ENCODE results near the gene KLC3.
A peak's percentile ranks its signal among the peaks of the same experiment; 100 is the strongest.

KLC3 gene

GRCh38 chr19:45305421-45305820 is 35.1 kb upstream of the KLC3 start (continued):
- no peak for TF ChIP-seq CSRNP3 (CRISPR knock-in tag; IDR thresholded peaks at IDR 0.05)
- no peak for TF ChIP-seq TCF4 (CRISPR knock-in tag; IDR thresholded peaks at IDR 0.05; ENCODE audit: borderline replicate concordance)

GRCh38 chr19:45306040-45306439 is 34.5 kb upstream of the KLC3 start:
- TF ChIP-seq CREB5 (CRISPR knock-in tag; IDR thresholded peaks at IDR 0.05; ENCODE audit: low read depth) (no peak), ZNF70 (CRISPR knock-in tag; IDR thresholded peaks at IDR 0.05) (no peak), ESRRG (CRISPR knock-in tag; IDR thresholded peaks at IDR 0.05) (no peak), PPARA (CRISPR knock-in tag; IDR thresholded peaks at IDR 0.05; ENCODE audit: borderline replicate concordance) (no peak), ZNF8 (CRISPR knock-in tag; IDR thresholded peaks at IDR 0.05) (no peak), ZFP3 (CRISPR knock-in tag; IDR thresholded peaks at IDR 0.05) (no peak), TCF4 (CRISPR knock-in tag; IDR thresholded peaks at IDR 0.05; ENCODE audit: borderline replicate concordance) (no peak), ZNF565 (CRISPR knock-in tag; conservative IDR thresholded peaks at IDR 0.05; ENCODE audit: low read depth) (no peak), CSRNP3 (CRISPR knock-in tag; IDR thresholded peaks at IDR 0.05) (no peak), GLIS3 (CRISPR knock-in tag; IDR thresholded peaks at IDR 0.05) (no peak), ZFP30 (CRISPR knock-in tag; IDR thresholded peaks at IDR 0.05) (no peak), TSHZ2 (CRISPR knock-in tag; IDR thresholded peaks at IDR 0.05) (no peak)
- peak; percentile 10; the same call in 2 of the 3 replicates for ATAC-seq

GRCh38 chr19:45306518-45307027 is 34.0 kb upstream of the KLC3 start:
- ATAC-seq: peak; percentile 12; the same call in 2 of the 3 replicates
- TF ChIP-seq TCF4 (CRISPR knock-in tag; IDR thresholded peaks at IDR 0.05; ENCODE audit: borderline replicate concordance) (no peak), ZNF8 (CRISPR knock-in tag; IDR thresholded peaks at IDR 0.05) (no peak), ISL1 (CRISPR knock-in tag; IDR thresholded peaks at IDR 0.05) (no peak), PPARA (CRISPR knock-in tag; IDR thresholded peaks at IDR 0.05; ENCODE audit: borderline replicate concordance) (no peak), GLIS3 (CRISPR knock-in tag; IDR thresholded peaks at IDR 0.05) (no peak), CSDC2 (CRISPR knock-in tag; IDR thresholded peaks at IDR 0.05) (no peak), CREB5 (CRISPR knock-in tag; IDR thresholded peaks at IDR 0.05; ENCODE audit: low read depth) (no peak), ZNF70 (CRISPR knock-in tag; IDR thresholded peaks at IDR 0.05) (no peak), ZFP3 (CRISPR knock-in tag; IDR thresholded peaks at IDR 0.05) (no peak), RARB (CRISPR knock-in tag; IDR thresholded peaks at IDR 0.05) (no peak), POU6F1 (CRISPR knock-in tag; IDR thresholded peaks at IDR 0.05; ENCODE audit: borderline replicate concordance, low read depth) (no peak), ZNF565 (CRISPR knock-in tag; conservative IDR thresholded peaks at IDR 0.05; ENCODE audit: low read depth) (no peak), ARNTL (CRISPR knock-in tag; IDR thresholded peaks at IDR 0.05; ENCODE audit: borderline replicate concordance, low read depth) (no peak)

Measured in SK-N-SH treated with all-trans-retinoic acid at 6 μM for 48 hours (cell line).